Transverse colon (tissue), 4 donors: ENCODE data around the gene FBXW10B. TPM values are rescaled to one million over a fixed set of nuclear protein-coding genes. Genes with fewer than 3 reads are reported as not detected.
"Not testable (repeated sequence)": the region's sequence is repeated elsewhere in the genome, so short reads cannot be mapped to it uniquely, and the experiment has no call there.

Experiments
- DNase-seq: peaks from one replicate; pipeline ENCODE4 v3.0.0-alpha.2; 2019
- H3K27ac ChIP-seq, 4 donors: fragments of 200-600 bp; sonication (generic); 2 replicates each; pipeline ENCODE4 v1.5.1; 2016 to 2018; ENCODE audit warnings: inconsistent platforms in 4 of 4
- H3K27me3 ChIP-seq: fragments of 200-600 bp; sonication (generic); 2 replicates; pipeline ENCODE4 v1.5.1; 2017; ENCODE audit warnings: inconsistent platforms
- H3K36me3 ChIP-seq, 4 donors: fragments of 200-600 bp; sonication (generic); 2 replicates each; pipeline ENCODE4 v1.5.1; 2017 to 2019; ENCODE audit warnings: inconsistent platforms in 4 of 4
- H3K4me1 ChIP-seq, 4 donors: fragments of 200-600 bp; sonication (generic); 2 replicates each; pipeline ENCODE4 v1.5.1; 2017 to 2020; ENCODE audit warnings: inconsistent platforms in 4 of 4
- H3K4me3 ChIP-seq, 4 donors: fragments of 200-600 bp; sonication (generic); 1 replicate in 1 of 4; 2 replicates in 3 of 4; pipeline versions ENCODE4 v1.5.1 to v1.6.1; 2017 to 2019; ENCODE audit warnings: inconsistent platforms in 4 of 4
- H3K9me3 ChIP-seq, 2 donors: fragments of 200-600 bp; sonication (generic); 2 replicates each; pipeline ENCODE4 v1.5.1; 2017 to 2019; ENCODE audit warnings: inconsistent platforms in 2 of 2
- CTCF ChIP-seq, 5 experiments: fragments of 200-600 bp in 3 of 5; fragments of 450-650 bp in 2 of 5; sonication (generic) in 3 of 5; IDR thresholded peaks; 1 replicate in 2 of 5; 2 replicates in 3 of 5; pipeline ENCODE4 v1.5.1; 2016 to 2017; ENCODE audit warnings: antibody characterized with exemption in 5 of 5, inconsistent platforms in 3 of 5, mild to moderate bottlenecking in 2 of 5, moderate library complexity in 1 of 5
- EP300 ChIP-seq: sonication (generic); formaldehyde crosslinking; IDR thresholded peaks from one replicate; pipeline ENCODE4 v1.6.1; 2017; ENCODE audit warnings: antibody characterized with exemption, low read depth
- POLR2A ChIP-seq: fragments of 450-650 bp; IDR thresholded peaks from one replicate; pipeline ENCODE4 v1.6.1; 2016; ENCODE audit warnings: antibody characterized with exemption, mild to moderate bottlenecking, moderate library complexity
- POLR2AphosphoS5 ChIP-seq, 3 donors: sonication (generic); formaldehyde crosslinking; IDR thresholded peaks; one replicate each; pipeline ENCODE4 v1.6.1; 2016; ENCODE audit warnings: antibody characterized with exemption in 3 of 3
- WGBS, 2 donors: methylation state at CpG; one replicate each; pipeline ENCODE4 v1.1.5; 2018; ENCODE audit warnings: low coverage in 1 of 2; 5-methylcytosine and 5-hydroxymethylcytosine counted together
- in situ Hi-C, 4 donors: fragments of 200-750 bp; cut with MboI; loops; one replicate each; pipeline versions ENCODE4 v1.15.0 to v1.15.1; 2017; ENCODE audit warnings: low sequenced_read_pairs in 3 of 4, low pct_ligation_motif_present in 1 of 4, low pct_unique_long_range_greater_than_20kb in 1 of 4
- intact Hi-C: fragments of 100-400 bp; cut with DNase I; formaldehyde crosslinking; loops from one replicate; pipeline ENCODE4 v1.15.1; 2023; ENCODE audit warnings: low total_unique reads
- total RNA-seq, 4 donors: library from RNA; depleted of rRNA; stranded (reverse); fragments of >200 nt; gene quantifications; one replicate each; pipeline ENCODE4 v1.1.0, GENCODE V29; 2016

FBXW10B gene
- total RNA-seq, 4 donors from 2014 or later = 0.82 TPM; not detected in 3

GRCh38 chr17:15657868-15658267, 38.4 kb upstream of the FBXW10B start:
- Histone ChIP-seq H3K27me3 (no peaks in the 10 kb centered on the region), H3K4me3 (no peak overlapping the region), H3K9me3 (no peaks in the 10 kb centered on the region), H3K36me3 (no peaks in the 10 kb centered on the region), H3K27ac (no peak overlapping the region), H3K4me1 (peaks cover 0 to 3% (median 0%) of the 10 kb centered on the region in 4 donors)
- no peak for DNase-seq
- TF ChIP-seq POLR2AphosphoS5 (IDR thresholded peaks at IDR 0.05) (no peak), POLR2A (no peak), CTCF (IDR thresholded peaks at IDR 0.05) (no peak), EP300 (no peak)
- in situ Hi-C loops (no loop called here), intact Hi-C loops (no loop called here)

- DNase-seq = no peak
- 65 to 81% methylated on average over 3 of the region's 3 CpGs for WGBS, 2 donors
- no peaks in the 10 kb centered on the region for H3K9me3 ChIP-seq
- in situ Hi-C loops (no loop called here), intact Hi-C loops (no loop called here)
- no peaks in the 10 kb centered on the region for H3K36me3 ChIP-seq
- peaks cover 0 to 18% (median 13%) of the 10 kb centered on the region in 4 donors for H3K4me1 ChIP-seq
- H3K27me3 ChIP-seq = no peaks in the 10 kb centered on the region
- H3K27ac ChIP-seq = no peak overlapping the region
- TF ChIP-seq POLR2A (no peak), POLR2AphosphoS5 (IDR thresholded peaks at IDR 0.05) (no peak), EP300 (no peak), CTCF (IDR thresholded peaks at IDR 0.05) (no peak)
- no peak overlapping the region for H3K4me3 ChIP-seq
These were observed 35.5 kb upstream of the FBXW10B start for GRCh38 chr17:15654886-15655561.

- 80 to 88% methylated on average over 3 of the region's 3 CpGs for WGBS, 2 donors
- DNase-seq, H3K9me3 ChIP-seq, in situ Hi-C loops, intact Hi-C loops, H3K27ac ChIP-seq, H3K4me3 ChIP-seq, H3K36me3 ChIP-seq, H3K27me3 ChIP-seq: not testable (repeated sequence)
- H3K4me1 ChIP-seq = peaks cover 4 to 24% (median 16%) of the 10 kb centered on the region in 4 donors
These were observed 34.9 kb upstream of the FBXW10B start for GRCh38 chr17:15654401-15654800.

GRCh38 chr17:15652960-15653359, 33.5 kb upstream of the FBXW10B start:
- H3K4me3 ChIP-seq = no peak overlapping the region
- H3K36me3 ChIP-seq = no peaks in the 10 kb centered on the region
- TF ChIP-seq POLR2AphosphoS5 (IDR thresholded peaks at IDR 0.05) (no peak), EP300 (no peak), POLR2A (no peak), CTCF (IDR thresholded peaks at IDR 0.05) (no peak)
- no peaks in the 10 kb centered on the region for H3K27me3 ChIP-seq
- intact Hi-C loops = no loop called here
- no peak overlapping the region for H3K27ac ChIP-seq
- H3K4me1 ChIP-seq = peaks cover 8 to 33% (median 24%) of the 10 kb centered on the region in 4 donors
- 80 to 89% methylated on average over 4 to 6 of the region's 6 CpGs for WGBS, 2 donors
- no peak for DNase-seq
- H3K9me3 ChIP-seq = no peaks in the 10 kb centered on the region
- in situ Hi-C loops = no loop called here
